Smooth muscle cell (in vitro differentiated cells): ENCODE measurements around the gene CLEC7A. TPM values are rescaled to one million over a fixed set of nuclear protein-coding genes. Genes with fewer than 3 reads are reported as not detected.

Source experiments
- DNase-seq: peaks from one replicate; lab custom pipeline; 2025; ENCODE audit not compliant: unreplicated experiment; lab: John Stamatoyannopoulos, UW
- H2AFZ ChIP-seq: fragments of 200-600 bp; sonication (generic); 2 replicates; pipeline ENCODE4 v1.6.0; 2016; ENCODE audit warnings: antibody characterized with exemption, low read depth, mild to moderate bottlenecking
- H3F3A ChIP-seq: fragments of 200-600 bp; sonication (generic); 2 replicates; pipeline ENCODE4 v1.6.0; 2017; ENCODE audit warnings: antibody characterized with exemption, low read depth
- H3K27ac ChIP-seq: fragments of 200-600 bp; sonication (generic); 2 replicates; pipeline ENCODE4 v1.5.1; 2016; ENCODE audit warnings: low read depth, mild to moderate bottlenecking
- H3K27me3 ChIP-seq: fragments of 200-600 bp; sonication (generic); 2 replicates; pipeline ENCODE4 v1.6.1; 2016; ENCODE audit warnings: low read depth, mild to moderate bottlenecking
- H3K36me3 ChIP-seq: fragments of 200-600 bp; sonication (generic); 2 replicates; pipeline ENCODE4 v1.5.1; 2016; ENCODE audit warnings: low read depth
- H3K4me1 ChIP-seq: fragments of 200-600 bp; sonication (generic); 2 replicates; pipeline ENCODE4 v1.5.1; 2016; ENCODE audit warnings: low read depth
- H3K4me2 ChIP-seq: fragments of 200-600 bp; sonication (generic); 2 replicates; pipeline ENCODE4 v1.6.0; 2016; ENCODE audit warnings: mild to moderate bottlenecking
- H3K4me3 ChIP-seq: fragments of 200-600 bp; sonication (generic); 2 replicates; pipeline ENCODE4 v1.5.1; 2016; ENCODE audit warnings: mild to moderate bottlenecking
- H3K79me2 ChIP-seq: fragments of 200-600 bp; sonication (generic); 2 replicates; pipeline ENCODE4 v1.6.0; 2016; ENCODE audit warnings: low read depth, mild to moderate bottlenecking
- H3K9ac ChIP-seq: fragments of 200-600 bp; sonication (generic); 2 replicates; pipeline ENCODE4 v1.6.0; 2016; ENCODE audit warnings: low read depth
- H3K9me3 ChIP-seq: fragments of 200-600 bp; sonication (generic); replicated peaks from 2 replicates; pipeline ENCODE4 v1.5.1; 2016; ENCODE audit warnings: low read depth
- H4K20me1 ChIP-seq: fragments of 200-600 bp; sonication (generic); 2 replicates; pipeline ENCODE4 v1.6.0; 2016; ENCODE audit warnings: low read depth
- CTCF ChIP-seq: fragments of 200-600 bp; sonication (generic); IDR thresholded peaks from 2 replicates; pipeline ENCODE4 v1.5.1; 2017; ENCODE audit warnings: borderline replicate concordance, mild to moderate bottlenecking, antibody characterized with exemption; ENCODE audit not compliant: insufficient read depth, poor library complexity, severe bottlenecking
- WGBS: methylation state at CpG from one replicate; pipeline ENCODE4 v1.1.7; 2016; ENCODE audit warnings: low lambda C conversion rate; 5-methylcytosine and 5-hydroxymethylcytosine counted together
- polyA plus RNA-seq: library from polyadenylated mRNA; unstranded; fragments of >200 nt; fragmentation: Nextera tagmentation; extraction: Ambion mirVana; gene quantifications from 2 replicates; pipeline ENCODE4 v1.2.1, GENCODE V29; 2016
- total RNA-seq: library from RNA; depleted of rRNA; stranded (reverse); fragments of >200 nt; gene quantifications from 2 replicates; pipeline ENCODE4 v1.2.3, GENCODE V29; 2014

The CLEC7A gene
- total and polyA plus RNA-seq, 2 experiments from 2014 or later: 0.27 TPM; not detected in 1

GRCh38 chr12:10086387-10086786 is 43.6 kb downstream of the CLEC7A start:
- H3K9ac ChIP-seq: no peak overlapping the region
- H4K20me1 ChIP-seq: no peaks in the 10 kb centered on the region
- no peak overlapping the region for H3K4me2 ChIP-seq
- TF ChIP-seq CTCF: no peak
- H3K27me3 ChIP-seq: no peaks in the 10 kb centered on the region
- H3F3A ChIP-seq: no peaks in the 10 kb centered on the region
- no peaks in the 10 kb centered on the region for H3K79me2 ChIP-seq
- WGBS: 94% methylated on average over 3 of the region's 3 CpGs
- H3K4me3 ChIP-seq: no peak overlapping the region
- no peak overlapping the region for H2AFZ ChIP-seq
- H3K36me3 ChIP-seq: no peaks in the 10 kb centered on the region
- no peaks in the 10 kb centered on the region for H3K9me3 ChIP-seq
- DNase-seq: no peak
- no peaks in the 10 kb centered on the region for H3K4me1 ChIP-seq
- H3K27ac ChIP-seq: no peak overlapping the region

GRCh38 chr12:10084733-10085132 is 45.3 kb downstream of the CLEC7A start:
- Histone ChIP-seq H3K9me3 (no peaks in the 10 kb centered on the region), H3K27me3 (no peaks in the 10 kb centered on the region), H3K4me2 (no peak overlapping the region), H3K4me1 (no peaks in the 10 kb centered on the region), H3K79me2 (no peaks in the 10 kb centered on the region), H3K9ac (no peak overlapping the region), H2AFZ (no peak overlapping the region), H4K20me1 (no peaks in the 10 kb centered on the region), H3K27ac (no peak overlapping the region), H3K36me3 (no peaks in the 10 kb centered on the region), H3F3A (no peaks in the 10 kb centered on the region), H3K4me3 (no peak overlapping the region)
- no peak for TF ChIP-seq CTCF
- no peak for DNase-seq
- WGBS: 83% methylated on average over 5 of the region's 6 CpGs

GRCh38 chr12:10082117-10082874 is 47.7 kb downstream of the CLEC7A start:
- no peaks in the 10 kb centered on the region for H3K36me3 ChIP-seq
- H3K9ac ChIP-seq: no peak overlapping the region
- H3K79me2 ChIP-seq: no peaks in the 10 kb centered on the region
- no peaks in the 10 kb centered on the region for H3F3A ChIP-seq
- DNase-seq: no peak
- no peak overlapping the region for H3K4me3 ChIP-seq
- no peak for TF ChIP-seq CTCF
- H3K4me2 ChIP-seq: no peak overlapping the region
- 81% methylated on average over 5 of the region's 5 CpGs for WGBS
- no peak overlapping the region for H2AFZ ChIP-seq
- no peak overlapping the region for H3K27ac ChIP-seq
- H3K27me3 ChIP-seq: no peaks in the 10 kb centered on the region
- H3K4me1 ChIP-seq: no peaks in the 10 kb centered on the region
- H3K9me3 ChIP-seq: no peaks in the 10 kb centered on the region
- H4K20me1 ChIP-seq: no peaks in the 10 kb centered on the region

- Histone ChIP-seq H3F3A (no peaks in the 10 kb centered on the region), H3K4me1 (no peaks in the 10 kb centered on the region), H3K9me3 (no peaks in the 10 kb centered on the region), H3K36me3 (no peaks in the 10 kb centered on the region), H3K4me2 (no peak overlapping the region), H3K27me3 (no peaks in the 10 kb centered on the region), H3K9ac (no peak overlapping the region), H3K27ac (no peak overlapping the region), H4K20me1 (no peaks in the 10 kb centered on the region), H3K4me3 (no peak overlapping the region), H3K79me2 (no peaks in the 10 kb centered on the region), H2AFZ (no peak overlapping the region)
- TF ChIP-seq CTCF: no peak
- no peak for DNase-seq
Measured at GRCh38 chr12:10075451-10075850, 54.5 kb downstream of the CLEC7A start.
